CD4-positive, alpha-beta T cell treated with Interleukin-6 at 100 ng/mL for 8 hours (primary cell): ENCODE data around the gene GET4.
"Not testable (repeated sequence)": the region's sequence is repeated elsewhere in the genome, so short reads cannot be mapped to it uniquely, and the experiment has no call there.

ENCODE experiments used
- DNase-seq: peaks from one replicate; pipeline ENCODE4 v3.0.0-alpha.2; 2020; ENCODE audit warnings: mixed read lengths, low spot score

Gene GET4

GRCh38 chr7:930975-931758 lies 54.8 kb downstream of the GET4 start:
- no peak for DNase-seq

GRCh38 chr7:931871-932650 lies 55.7 kb downstream of the GET4 start:
- DNase-seq, result no peak

DNA sequence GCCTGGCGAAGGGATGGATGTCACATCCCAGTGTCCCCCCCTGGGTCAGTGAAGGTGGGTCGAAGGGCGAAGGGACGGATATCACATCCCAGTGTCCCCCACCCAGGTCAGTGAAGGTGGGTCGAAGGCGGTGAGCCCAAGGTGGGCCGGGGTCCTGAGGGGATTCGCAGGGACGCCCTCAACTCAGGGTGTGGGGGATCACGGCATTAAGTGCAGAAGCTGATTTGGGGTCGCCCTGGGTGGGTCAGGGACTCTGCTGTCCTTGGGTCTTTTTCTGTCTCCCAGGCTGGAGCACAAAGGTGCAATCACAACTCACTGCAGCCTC lies 56.3 kb downstream of the GET4 start:
- no peak for DNase-seq

GRCh38 chr7:934469-935163 lies 58.3 kb downstream of the GET4 start:
- DNase-seq, result no peak

- DNase-seq, result no peak
Measured at GRCh38 chr7:935164-935873, 59.0 kb downstream of the GET4 start.

DNA sequence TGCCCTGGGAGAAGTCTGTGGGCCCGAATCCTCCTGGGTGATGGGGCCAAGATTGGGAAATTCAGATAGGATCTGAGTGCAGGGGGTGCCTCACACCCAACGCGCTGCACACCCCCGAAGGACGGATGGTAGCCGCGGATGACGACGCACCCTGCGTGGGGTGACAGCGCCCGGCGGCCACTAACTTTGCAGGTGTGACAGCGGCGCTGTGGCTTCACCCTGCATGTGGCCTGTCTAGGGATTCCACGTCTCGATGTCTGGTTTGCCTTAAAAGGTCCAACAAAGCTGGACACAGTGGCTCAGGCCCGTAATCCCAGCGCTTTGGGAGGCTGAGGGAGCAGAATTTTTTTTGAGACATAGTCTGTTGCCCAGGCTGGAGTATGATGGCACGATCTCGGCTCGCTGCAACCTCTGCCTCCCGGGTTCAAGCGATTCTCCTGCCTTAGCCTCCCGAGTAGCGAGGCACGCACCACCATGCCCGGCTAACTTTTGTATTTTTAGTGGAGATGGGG lies 59.6 kb downstream of the GET4 start:
- DNase-seq, result no peak

- DNase-seq, result no peak
Measured at GRCh38 chr7:936386-937054, 60.2 kb downstream of the GET4 start.

- DNase-seq, result no peak
Measured at GRCh38 chr7:937856-938484, 61.6 kb downstream of the GET4 start.

- DNase-seq, result no peak
Measured at GRCh38 chr7:938546-939185, 62.3 kb downstream of the GET4 start.

GRCh38 chr7:939843-940242 lies 63.5 kb downstream of the GET4 start:
- no peak for DNase-seq

GRCh38 chr7:940599-941408 lies 64.5 kb downstream of the GET4 start:
- DNase-seq, result no peak

GRCh38 chr7:943793-944192 lies 67.4 kb downstream of the GET4 start:
- not testable (repeated sequence) for DNase-seq

DNA sequence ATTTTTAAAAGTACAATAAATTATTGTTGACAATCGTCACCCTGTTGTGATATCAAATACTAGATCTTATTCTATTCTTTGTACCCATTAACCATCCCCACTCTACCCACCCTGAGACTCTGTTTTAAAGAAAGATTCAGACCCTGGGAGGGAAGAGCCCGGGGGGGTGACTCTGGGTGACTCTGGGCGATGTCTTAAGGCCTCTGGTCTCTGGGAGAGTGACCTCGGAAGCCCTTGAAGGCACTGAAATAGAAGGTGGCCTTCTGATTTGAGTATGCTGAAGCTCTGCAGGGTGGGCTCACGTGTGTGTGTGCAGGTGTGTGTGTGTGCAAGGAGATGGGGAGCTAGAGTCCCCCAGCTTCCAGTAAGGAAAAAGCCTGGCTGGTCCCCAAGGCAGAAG lies 68.4 kb downstream of the GET4 start:
- no peak for DNase-seq

DNA sequence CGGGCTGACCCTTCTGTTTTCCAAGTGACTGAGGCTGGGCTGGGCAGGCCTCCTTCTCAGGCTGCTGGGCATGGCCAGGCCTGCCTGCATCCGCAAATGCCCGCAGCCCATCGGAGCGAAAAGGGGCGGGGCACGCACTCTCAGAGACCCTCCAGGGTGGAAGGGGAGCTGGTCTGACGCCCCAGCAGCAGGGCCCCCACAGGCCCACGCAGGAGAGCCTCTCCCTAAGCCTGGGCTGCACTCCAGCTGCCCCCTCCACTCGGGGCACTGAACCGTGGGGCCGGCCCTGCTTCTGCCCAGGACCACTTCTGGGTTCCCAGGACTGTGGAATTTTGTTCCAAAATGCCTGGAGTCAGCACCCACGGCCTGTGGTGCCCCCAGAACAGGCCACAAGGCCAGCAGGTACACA lies 68.8 kb downstream of the GET4 start:
- no peak for DNase-seq

DNA sequence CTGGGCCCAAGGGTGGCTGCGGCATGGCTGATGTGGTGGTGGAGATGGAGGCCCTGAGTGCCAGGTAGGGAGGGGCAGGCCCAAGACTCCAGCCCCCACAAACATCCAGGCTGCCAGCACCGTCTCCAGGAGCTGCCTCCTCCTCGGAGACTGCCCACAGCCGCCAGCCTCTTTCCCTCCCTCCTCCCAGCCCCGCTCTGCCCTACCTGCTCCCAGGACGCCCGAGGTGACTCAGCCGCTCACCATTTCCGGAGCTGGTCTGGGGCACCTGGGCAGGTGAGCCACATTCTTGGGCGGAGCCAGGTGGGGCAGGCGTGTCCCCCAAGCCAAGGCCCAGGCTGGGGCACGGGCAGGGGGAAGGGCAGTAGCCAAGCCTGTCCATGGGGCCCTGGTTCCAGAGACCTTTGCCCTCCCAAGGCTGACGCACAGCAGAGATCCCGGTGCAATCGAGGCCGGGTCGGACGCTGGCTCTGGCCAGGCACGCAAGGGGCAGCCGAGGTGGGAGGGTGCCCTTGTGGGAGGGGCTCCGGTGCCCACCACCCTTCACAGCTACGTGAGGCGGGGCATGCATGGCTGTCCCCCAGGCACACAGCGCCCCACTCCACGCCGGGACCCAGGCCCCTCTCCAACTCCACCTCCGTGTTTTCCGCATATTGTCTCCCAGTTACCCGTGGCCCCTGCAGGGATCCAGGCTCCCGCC lies 69.4 kb downstream of the GET4 start:
- DNase-seq, result no peak
